Subcutaneous adipose tissue (tissue), 4 donors: ENCODE measurements around the gene DHRS11. TPM values are rescaled to one million over a fixed set of nuclear protein-coding genes. Genes with fewer than 3 reads are reported as not detected.

Experiments used
- total RNA-seq, 4 donors: library from RNA; depleted of rRNA; stranded (reverse); fragments of >200 nt; gene quantifications; one replicate each; pipeline ENCODE4 v1.1.0, GENCODE V29; 2016
- TF ChIP-seq, protein P1 (sequence below): fragments of 450-650 bp; IDR thresholded peaks from one replicate; pipeline ENCODE4 v1.5.1; 2016; ENCODE audit warnings: low read depth, mild to moderate bottlenecking, control low read depth, antibody characterized with exemption, moderate library complexity

The DHRS11 gene
- total RNA-seq, 4 donors from 2014 or later = 5.3 to 12.1 (median 7.9) TPM

GRCh38 chr17:36578671-36579070 is 13.0 kb upstream of the DHRS11 start:
- TF ChIP-seq, protein P1, sequence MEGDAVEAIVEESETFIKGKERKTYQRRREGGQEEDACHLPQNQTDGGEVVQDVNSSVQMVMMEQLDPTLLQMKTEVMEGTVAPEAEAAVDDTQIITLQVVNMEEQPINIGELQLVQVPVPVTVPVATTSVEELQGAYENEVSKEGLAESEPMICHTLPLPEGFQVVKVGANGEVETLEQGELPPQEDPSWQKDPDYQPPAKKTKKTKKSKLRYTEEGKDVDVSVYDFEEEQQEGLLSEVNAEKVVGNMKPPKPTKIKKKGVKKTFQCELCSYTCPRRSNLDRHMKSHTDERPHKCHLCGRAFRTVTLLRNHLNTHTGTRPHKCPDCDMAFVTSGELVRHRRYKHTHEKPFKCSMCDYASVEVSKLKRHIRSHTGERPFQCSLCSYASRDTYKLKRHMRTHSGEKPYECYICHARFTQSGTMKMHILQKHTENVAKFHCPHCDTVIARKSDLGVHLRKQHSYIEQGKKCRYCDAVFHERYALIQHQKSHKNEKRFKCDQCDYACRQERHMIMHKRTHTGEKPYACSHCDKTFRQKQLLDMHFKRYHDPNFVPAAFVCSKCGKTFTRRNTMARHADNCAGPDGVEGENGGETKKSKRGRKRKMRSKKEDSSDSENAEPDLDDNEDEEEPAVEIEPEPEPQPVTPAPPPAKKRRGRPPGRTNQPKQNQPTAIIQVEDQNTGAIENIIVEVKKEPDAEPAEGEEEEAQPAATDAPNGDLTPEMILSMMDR = no peak

DNA sequence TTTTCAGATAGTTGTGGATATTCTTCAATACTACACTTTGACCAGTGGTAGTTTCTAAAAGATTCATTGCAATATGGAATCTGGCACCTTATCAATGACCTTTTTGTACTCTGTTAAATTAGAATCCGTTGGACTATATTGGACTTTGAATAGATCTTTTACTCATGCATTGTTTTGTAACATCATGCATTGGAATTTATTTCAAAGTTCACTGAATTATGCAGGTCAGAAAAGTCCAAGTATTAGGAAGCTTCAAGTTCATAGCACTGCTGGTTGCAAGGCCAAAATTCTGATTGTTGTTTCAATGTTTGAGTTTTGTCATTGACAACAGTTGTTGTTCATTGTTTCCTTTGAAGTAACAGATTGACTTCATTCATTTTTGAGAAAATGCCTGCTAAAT is 7.9 kb upstream of the DHRS11 start:
- TF ChIP-seq, protein P1 = no peak

- TF ChIP-seq, protein P1 = no peak
Measured at GRCh38 chr17:36586138-36586537, 5.5 kb upstream of the DHRS11 start.

- TF ChIP-seq, protein P1 = no peak
Measured at GRCh38 chr17:36590082-36590481, 1.6 kb upstream of the DHRS11 start.

DNA sequence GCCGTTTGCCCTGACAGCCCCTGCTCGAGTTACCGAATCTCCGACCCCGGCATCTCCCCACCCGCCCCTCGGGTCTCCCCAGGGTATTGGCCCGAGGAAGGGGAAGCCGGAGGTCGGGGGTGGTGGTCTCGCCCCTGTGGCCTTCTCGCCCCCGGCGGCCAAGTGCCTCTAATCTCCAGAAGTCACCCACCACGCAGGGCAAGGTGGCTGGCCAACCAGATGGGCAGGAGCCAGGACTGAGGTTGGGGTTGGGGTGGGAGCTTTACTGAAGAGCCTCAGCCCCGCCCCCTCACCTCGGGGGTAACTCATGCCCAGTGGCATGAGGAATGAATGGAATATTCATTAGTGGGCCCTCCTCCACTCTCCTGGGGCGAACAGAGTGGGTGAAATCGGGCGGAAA is 637 bp downstream of the DHRS11 start:
- TF ChIP-seq, protein P1 = no peak

GRCh38 chr17:36592716-36593321 is 1.1 kb downstream of the DHRS11 start:
- TF ChIP-seq, protein P1 = no peak

GRCh38 chr17:36593656-36594316 is 2.1 kb downstream of the DHRS11 start:
- TF ChIP-seq, protein P1 = no peak
